GM18526 (cell line): ENCODE results near the gene KRTAP9-8.
"Not testable (repeated sequence)": the region's sequence is repeated elsewhere in the genome, so short reads cannot be mapped to it uniquely, and the experiment has no call there.

ENCODE experiments used
- POLR2A ChIP-seq: IDR thresholded peaks from 3 replicates; pipeline ENCODE4 v1.6.1; 2011; ENCODE audit not compliant: insufficient read length; ENCODE audit errors: extremely low read depth

Gene KRTAP9-8

GRCh38 chr17:41254861-41255260 lies 17.1 kb downstream of the KRTAP9-8 start:
- no peak for TF ChIP-seq POLR2A

- not testable (repeated sequence) for TF ChIP-seq POLR2A
Measured at GRCh38 chr17:41255381-41256290, 17.8 kb downstream of the KRTAP9-8 start, which contains the start of gene KRTAP9-9. Gene KRTAP9-9, plus strand, starts transcription at chr17:41255384.

GRCh38 chr17:41256291-41256685 lies 18.5 kb downstream of the KRTAP9-8 start:
- TF ChIP-seq POLR2A, result no peak

GRCh38 chr17:41258406-41258805 lies 20.6 kb downstream of the KRTAP9-8 start:
- no peak for TF ChIP-seq POLR2A

GRCh38 chr17:41263212-41263611 lies 25.4 kb downstream of the KRTAP9-8 start:
- TF ChIP-seq POLR2A, result no peak

GRCh38 chr17:41264599-41264998 lies 26.8 kb downstream of the KRTAP9-8 start:
- no peak for TF ChIP-seq POLR2A

GRCh38 chr17:41265078-41265477 lies 27.3 kb downstream of the KRTAP9-8 start, which contains the start of gene KRTAP9-6:
Gene KRTAP9-6, plus strand, starts transcription at chr17:41265378. Its CDS starts 0 bp downstream, at chr17:41265378.
- no peak for TF ChIP-seq POLR2A

GRCh38 chr17:41267711-41268110 lies 29.9 kb downstream of the KRTAP9-8 start:
- no peak for TF ChIP-seq POLR2A

GRCh38 chr17:41271858-41272257 lies 34.1 kb downstream of the KRTAP9-8 start:
- no peak for TF ChIP-seq POLR2A

GRCh38 chr17:41275648-41276190 lies 37.9 kb downstream of the KRTAP9-8 start, which contains the start of gene KRTAP9-7:
Gene KRTAP9-7, plus strand, starts transcription at chr17:41275698. Its CDS starts 0 bp downstream, at chr17:41275698.
- TF ChIP-seq POLR2A, result not testable (repeated sequence)

GRCh38 chr17:41278176-41278955 lies 40.6 kb downstream of the KRTAP9-8 start:
- TF ChIP-seq POLR2A, result no peak

GRCh38 chr17:41284043-41284442 lies 46.2 kb downstream of the KRTAP9-8 start:
- no peak for TF ChIP-seq POLR2A

- no peak for TF ChIP-seq POLR2A
Measured at GRCh38 chr17:41284546-41284945, 46.7 kb downstream of the KRTAP9-8 start.

GRCh38 chr17:41287050-41287449 lies 49.3 kb downstream of the KRTAP9-8 start:
- TF ChIP-seq POLR2A, result no peak
